HG02938 (cell line): ENCODE measurements around the gene NAALADL1.
"Not testable (repeated sequence)": the region's sequence is repeated elsewhere in the genome, so short reads cannot be mapped to it uniquely, and the experiment has no call there.

Experiments used
- ATAC-seq: cut with Tn5 transposase; IDR thresholded peaks from one replicate; pipeline ENCODE4 v1.9.1; 2021; ENCODE audit warnings: mild to moderate bottlenecking, moderate library complexity; ENCODE audit not compliant: unreplicated experiment

The NAALADL1 gene

GRCh38 chr11:65051398-65051858 is 6.9 kb downstream of the NAALADL1 start:
- no peak for ATAC-seq

GRCh38 chr11:65047581-65048422 is 10.6 kb downstream of the NAALADL1 start:
- ATAC-seq = no peak

GRCh38 chr11:65045728-65046127 is 12.6 kb downstream of the NAALADL1 start:
- no peak for ATAC-seq

- no peak for ATAC-seq
Measured at GRCh38 chr11:65045061-65045460, 13.3 kb downstream of the NAALADL1 start.

- ATAC-seq = no peak
Measured at GRCh38 chr11:65043881-65044501, 14.4 kb downstream of the NAALADL1 start.

- ATAC-seq = no peak
Measured at GRCh38 chr11:65042891-65043290, 15.5 kb downstream of the NAALADL1 start.

GRCh38 chr11:65040847-65041622 is 17.3 kb downstream of the NAALADL1 start, which contains the start of gene SAC3D1:
SAC3D1 (plus strand) TSS chr11:65041210; CDS start chr11:65041293, 83 bp downstream.
- peak; percentile 90 for ATAC-seq

- no peak for ATAC-seq
Measured at GRCh38 chr11:65040520-65040846, 17.9 kb downstream of the NAALADL1 start.

- ATAC-seq = no peak
Measured at GRCh38 chr11:65036931-65037330, 21.4 kb downstream of the NAALADL1 start.

GRCh38 chr11:65035579-65035978 is 22.8 kb downstream of the NAALADL1 start:
- no peak for ATAC-seq

- no peak for ATAC-seq
Measured at GRCh38 chr11:65034423-65034822, 23.9 kb downstream of the NAALADL1 start.

- no peak for ATAC-seq
Measured at GRCh38 chr11:65032216-65032615, 26.1 kb downstream of the NAALADL1 start.

- peak; percentile 87 for ATAC-seq
Measured at GRCh38 chr11:65027213-65028067, 30.9 kb downstream of the NAALADL1 start, which contains the start of gene SNX15. SNX15 (plus strand) TSS chr11:65027439; CDS start chr11:65027538, 99 bp downstream.

GRCh38 chr11:65026810-65027209 is 31.5 kb downstream of the NAALADL1 start:
- ATAC-seq = no peak

GRCh38 chr11:65023502-65023901 is 34.9 kb downstream of the NAALADL1 start:
- ATAC-seq = not testable (repeated sequence)

GRCh38 chr11:65021509-65021908 is 36.8 kb downstream of the NAALADL1 start:
- no peak for ATAC-seq

GRCh38 chr11:65021003-65021402 is 37.4 kb downstream of the NAALADL1 start:
- no peak for ATAC-seq

- ATAC-seq = no peak
Measured at GRCh38 chr11:65019824-65020223, 38.5 kb downstream of the NAALADL1 start.

GRCh38 chr11:65017937-65018336 is 40.4 kb downstream of the NAALADL1 start:
- ATAC-seq = no peak

- ATAC-seq = no peak
Measured at GRCh38 chr11:65016705-65017104, 41.6 kb downstream of the NAALADL1 start.
